T-helper 1 cell treated with Interleukin-12 subunit alpha and Interleukin-12 subunit beta and Interleukin-4 antibody, amounts not matched to agents 30 μg/mL and 1 μg/mL, for 36 hours (primary cell): Measurements from ENCODE around the gene QRFP.

Experiments used
- H3K27ac Mint-ChIP-seq: one replicate; pipeline ENCODE4 v1.8.0; 2021; ENCODE audit warnings: mild to moderate bottlenecking, mixed read lengths
- H3K27me3 Mint-ChIP-seq: one replicate; pipeline ENCODE4 v1.8.0; 2021; ENCODE audit warnings: low read depth, mixed read lengths
- H3K36me3 Mint-ChIP-seq: one replicate; pipeline ENCODE4 v1.8.0; 2021; ENCODE audit warnings: low read depth, mixed read lengths
- H3K4me1 Mint-ChIP-seq: one replicate; pipeline ENCODE4 v1.8.0; 2021; ENCODE audit warnings: low read depth, mixed read lengths
- H3K4me3 Mint-ChIP-seq: one replicate; pipeline ENCODE4 v1.8.0; 2021; ENCODE audit warnings: mild to moderate bottlenecking, moderate library complexity, mixed read lengths
- H3K9me3 Mint-ChIP-seq: one replicate; pipeline ENCODE4 v1.8.0; 2021; ENCODE audit warnings: mixed read lengths

The QRFP gene

DNA sequence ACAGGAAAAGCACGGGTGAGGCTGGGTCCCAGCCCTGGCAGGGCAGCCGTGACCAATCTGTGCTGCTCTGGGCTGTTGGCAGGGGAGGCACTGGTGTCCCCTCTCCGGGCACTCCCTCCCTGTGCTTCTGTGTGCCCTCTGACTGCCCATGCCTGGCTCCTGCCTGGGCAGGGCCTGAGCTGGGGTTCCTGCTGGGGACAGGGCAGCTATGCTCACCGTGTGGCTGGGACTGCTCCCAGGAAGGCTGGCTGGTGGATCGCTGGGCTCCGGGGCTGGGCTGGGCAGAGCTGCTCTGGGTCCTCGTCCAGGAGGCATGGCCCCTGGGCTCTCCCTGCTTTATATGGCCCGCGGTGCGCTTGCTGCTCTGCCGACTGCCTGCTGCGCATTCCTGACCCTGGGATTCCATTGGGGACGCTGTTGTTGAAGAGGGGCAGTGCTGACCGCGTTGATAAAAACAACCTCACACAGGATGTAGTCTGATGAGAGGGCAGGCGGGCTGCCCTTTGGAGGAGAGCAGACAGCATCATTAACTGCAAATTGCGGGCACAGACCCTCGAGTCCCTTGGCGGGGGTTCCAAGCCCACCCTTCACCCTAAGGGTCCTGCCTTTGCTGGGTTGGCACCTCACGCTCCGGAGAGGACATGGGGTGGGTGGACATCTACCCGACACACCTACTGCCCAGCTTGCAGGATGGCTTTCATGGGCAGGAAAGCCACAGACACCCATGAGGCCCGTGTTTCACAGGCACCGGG is 955 bp downstream of the QRFP start:
- H3K4me3 Mint-ChIP-seq, result no peak overlapping the region
- H3K9me3 Mint-ChIP-seq, result no peaks in the 10 kb centered on the region
- H3K27me3 Mint-ChIP-seq, result no peaks in the 10 kb centered on the region
- no peak overlapping the region for H3K27ac Mint-ChIP-seq
- no peaks in the 10 kb centered on the region for H3K4me1 Mint-ChIP-seq
- no peaks in the 10 kb centered on the region for H3K36me3 Mint-ChIP-seq

GRCh38 chr9:130895038-130895437 is 1.6 kb downstream of the QRFP start:
- Mint-ChIP-seq H3K4me3 (no peak overlapping the region), H3K4me1 (no peaks in the 10 kb centered on the region), H3K9me3 (no peaks in the 10 kb centered on the region), H3K27ac (no peak overlapping the region), H3K27me3 (no peaks in the 10 kb centered on the region), H3K36me3 (no peaks in the 10 kb centered on the region)

DNA sequence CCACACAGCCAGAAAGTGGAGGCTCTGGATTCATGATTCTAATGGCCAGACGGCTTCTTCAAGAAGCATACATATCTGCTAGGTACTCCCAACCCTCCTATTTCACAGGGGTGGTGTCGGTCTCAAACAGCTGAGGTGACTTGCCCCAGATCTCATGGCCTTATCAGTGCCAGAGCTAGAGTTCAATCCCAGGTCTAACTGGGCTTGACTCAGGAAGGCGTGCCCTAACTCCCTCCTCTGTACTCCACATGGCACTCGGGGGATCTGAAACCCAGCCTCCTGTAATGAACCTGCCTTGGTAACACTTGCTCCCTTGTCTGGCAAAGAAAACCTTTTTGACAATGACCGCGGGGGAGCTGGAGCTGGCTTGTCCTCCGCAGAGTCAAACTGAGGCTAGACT is 2.1 kb downstream of the QRFP start:
- no peaks in the 10 kb centered on the region for H3K36me3 Mint-ChIP-seq
- H3K4me3 Mint-ChIP-seq, result no peak overlapping the region
- no peak overlapping the region for H3K27ac Mint-ChIP-seq
- no peaks in the 10 kb centered on the region for H3K4me1 Mint-ChIP-seq
- no peaks in the 10 kb centered on the region for H3K9me3 Mint-ChIP-seq
- no peaks in the 10 kb centered on the region for H3K27me3 Mint-ChIP-seq

GRCh38 chr9:130893341-130894101 is 3.1 kb downstream of the QRFP start:
- Mint-ChIP-seq H3K4me1 (no peaks in the 10 kb centered on the region), H3K27ac (no peak overlapping the region), H3K9me3 (no peaks in the 10 kb centered on the region), H3K27me3 (no peaks in the 10 kb centered on the region), H3K4me3 (no peak overlapping the region), H3K36me3 (no peaks in the 10 kb centered on the region)

DNA sequence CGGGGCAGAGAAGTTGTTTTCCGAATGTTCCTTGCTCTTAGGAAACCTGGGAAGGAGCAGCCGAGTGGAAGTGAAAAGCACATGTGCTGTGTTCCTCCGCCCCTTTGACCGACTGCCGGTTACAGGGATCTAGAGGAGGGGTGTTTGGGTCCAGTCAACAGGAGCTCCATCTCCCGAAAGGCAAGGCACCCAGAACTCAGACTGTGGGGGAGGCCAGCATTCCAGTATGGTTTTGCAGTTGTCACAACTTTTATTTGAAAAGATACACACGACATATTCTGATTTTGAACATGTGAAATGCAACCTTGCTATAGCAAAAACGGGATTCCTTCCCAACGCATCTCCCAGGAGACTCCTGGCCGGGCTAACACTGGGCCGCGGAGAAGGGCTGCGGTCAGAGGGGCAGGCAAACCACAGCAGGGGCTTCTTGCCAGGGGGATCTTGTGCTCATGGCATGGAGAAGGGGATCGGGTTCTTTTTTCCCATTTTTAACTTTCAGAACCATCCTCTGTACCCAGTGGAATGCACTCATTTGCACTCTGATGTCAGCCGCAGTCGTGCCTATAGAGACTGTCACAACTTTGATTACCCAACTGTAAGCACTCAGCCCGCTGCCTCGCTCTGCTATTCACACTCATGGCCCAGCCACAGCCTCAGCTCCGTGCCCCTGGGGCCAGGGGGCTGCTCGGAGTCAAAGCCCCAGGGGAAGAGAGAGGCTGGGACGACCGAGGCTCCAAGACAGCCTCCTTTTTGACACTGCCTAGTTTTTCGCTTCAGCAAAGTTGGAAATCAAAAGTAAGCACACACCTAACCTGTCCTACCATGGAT is 3.9 kb downstream of the QRFP start:
- Mint-ChIP-seq H3K36me3 (no peaks in the 10 kb centered on the region), H3K4me1 (no peaks in the 10 kb centered on the region), H3K4me3 (no peak overlapping the region), H3K27me3 (no peaks in the 10 kb centered on the region), H3K9me3 (no peaks in the 10 kb centered on the region), H3K27ac (no peak overlapping the region)

DNA sequence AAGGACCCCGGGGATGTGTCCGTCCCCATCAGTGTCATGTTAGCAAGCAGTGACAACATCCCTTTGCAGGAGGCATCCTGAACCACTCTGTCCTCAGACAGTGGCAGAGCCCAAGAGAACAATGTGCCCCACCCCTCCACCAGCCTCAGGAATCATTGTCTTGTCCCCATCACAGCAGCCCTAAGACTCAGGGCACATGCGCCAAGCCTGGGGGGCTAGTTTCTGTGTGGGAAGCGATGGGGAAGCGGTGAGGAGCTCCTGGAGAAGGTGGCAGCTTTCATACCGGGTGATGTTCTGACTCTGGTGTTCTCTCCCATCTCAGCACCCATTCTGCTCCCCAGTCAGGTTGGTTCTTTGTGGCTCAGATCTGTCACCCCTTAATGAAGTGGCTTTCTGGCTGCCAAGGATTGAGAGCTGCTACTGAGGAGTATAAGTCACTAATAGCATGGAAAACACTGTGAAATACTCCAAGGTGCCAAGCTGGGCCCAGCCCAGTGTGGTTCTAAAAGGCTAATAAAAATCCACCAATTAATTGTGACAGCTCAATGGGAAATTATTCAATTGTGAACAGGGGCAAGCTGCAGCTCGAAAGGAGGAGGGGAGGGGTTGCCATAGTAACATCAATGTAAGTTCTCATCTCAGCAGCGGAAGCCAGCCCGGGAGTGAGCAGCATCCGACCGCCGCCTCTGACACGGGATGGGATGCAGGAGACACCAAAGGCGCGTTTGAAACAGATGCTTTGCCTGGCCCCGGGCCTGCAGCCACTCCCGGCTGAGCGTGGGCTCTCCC is 4.7 kb downstream of the QRFP start:
- H3K27ac Mint-ChIP-seq, result no peak overlapping the region
- H3K27me3 Mint-ChIP-seq, result no peaks in the 10 kb centered on the region
- H3K4me1 Mint-ChIP-seq, result no peaks in the 10 kb centered on the region
- no peaks in the 10 kb centered on the region for H3K9me3 Mint-ChIP-seq
- no peaks in the 10 kb centered on the region for H3K36me3 Mint-ChIP-seq
- no peak overlapping the region for H3K4me3 Mint-ChIP-seq

GRCh38 chr9:130890870-130891687 is 5.5 kb downstream of the QRFP start:
- no peaks in the 10 kb centered on the region for H3K9me3 Mint-ChIP-seq
- no peak overlapping the region for H3K4me3 Mint-ChIP-seq
- H3K27me3 Mint-ChIP-seq, result no peaks in the 10 kb centered on the region
- no peak overlapping the region for H3K27ac Mint-ChIP-seq
- no peaks in the 10 kb centered on the region for H3K36me3 Mint-ChIP-seq
- no peaks in the 10 kb centered on the region for H3K4me1 Mint-ChIP-seq

DNA sequence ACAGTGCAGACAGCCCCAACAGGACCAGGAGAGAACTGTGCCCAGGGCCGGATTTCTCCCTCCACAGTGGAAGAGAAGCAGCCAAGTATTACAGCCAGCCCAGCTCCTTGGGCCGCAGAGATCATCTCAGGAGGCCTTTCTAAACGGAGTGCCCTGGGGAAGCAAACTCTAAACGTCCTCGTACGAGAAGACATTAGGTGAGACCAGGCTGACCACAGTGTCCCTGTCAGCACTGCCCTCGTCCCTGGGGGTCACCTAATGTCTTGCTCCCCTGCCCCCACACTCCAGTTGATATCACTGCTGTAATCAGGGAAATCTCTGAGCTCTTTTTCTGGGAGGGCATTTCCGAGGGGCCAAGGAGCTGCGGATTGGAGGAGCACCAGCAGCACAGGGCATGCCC is 6.5 kb downstream of the QRFP start:
- Mint-ChIP-seq H3K4me3 (no peak overlapping the region), H3K36me3 (no peaks in the 10 kb centered on the region), H3K27me3 (no peaks in the 10 kb centered on the region), H3K27ac (no peak overlapping the region), H3K4me1 (no peaks in the 10 kb centered on the region), H3K9me3 (no peaks in the 10 kb centered on the region)

GRCh38 chr9:130888146-130888885 is 8.3 kb downstream of the QRFP start:
- H3K27me3 Mint-ChIP-seq, result no peaks in the 10 kb centered on the region
- no peak overlapping the region for H3K4me3 Mint-ChIP-seq
- H3K27ac Mint-ChIP-seq, result no peak overlapping the region

DNA sequence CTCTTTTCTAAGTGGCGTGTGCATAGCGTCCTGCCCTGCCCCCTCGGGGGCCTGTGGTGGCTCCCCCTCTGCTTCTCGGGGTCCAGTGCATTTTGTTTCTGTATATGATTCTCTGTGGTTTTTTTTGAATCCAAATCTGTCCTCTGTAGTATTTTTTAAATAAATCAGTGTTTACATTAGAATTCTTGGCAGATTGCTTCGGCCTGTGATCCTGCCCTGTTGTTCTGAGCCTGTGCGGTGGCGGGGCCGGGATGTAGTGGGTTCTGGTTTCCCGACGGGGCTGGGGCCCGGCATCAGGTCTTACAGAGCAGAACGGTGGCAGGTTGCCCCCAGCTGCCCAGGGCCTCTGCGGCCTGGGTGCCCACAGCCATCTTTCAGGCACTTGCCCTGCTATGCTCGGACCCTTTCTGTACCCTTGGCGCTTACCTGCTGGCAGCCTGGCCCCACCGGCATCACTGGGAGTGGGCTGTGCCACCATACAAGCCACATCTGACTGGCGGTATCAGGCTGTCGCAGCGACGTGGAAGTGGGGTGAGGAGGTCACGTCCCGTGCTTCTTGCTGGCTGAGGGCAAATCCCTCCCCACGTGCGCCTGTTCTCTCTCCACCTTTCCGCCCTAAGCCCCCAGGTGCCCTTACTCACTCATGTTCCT is 9.0 kb downstream of the QRFP start:
- H3K9me3 Mint-ChIP-seq, result no peaks in the 10 kb centered on the region
- H3K4me3 Mint-ChIP-seq, result no peak overlapping the region
- no peak overlapping the region for H3K27ac Mint-ChIP-seq
- peaks cover 1% of the 10 kb centered on the region for H3K36me3 Mint-ChIP-seq
- no peaks in the 10 kb centered on the region for H3K27me3 Mint-ChIP-seq
- no peaks in the 10 kb centered on the region for H3K4me1 Mint-ChIP-seq

More at GRCh38 chr9:130888146-130888885, 8.3 kb downstream of the QRFP start:
- Mint-ChIP-seq H3K4me1 (no peaks in the 10 kb centered on the region), H3K9me3 (no peaks in the 10 kb centered on the region), H3K36me3 (peaks cover 1% of the 10 kb centered on the region)

DNA sequence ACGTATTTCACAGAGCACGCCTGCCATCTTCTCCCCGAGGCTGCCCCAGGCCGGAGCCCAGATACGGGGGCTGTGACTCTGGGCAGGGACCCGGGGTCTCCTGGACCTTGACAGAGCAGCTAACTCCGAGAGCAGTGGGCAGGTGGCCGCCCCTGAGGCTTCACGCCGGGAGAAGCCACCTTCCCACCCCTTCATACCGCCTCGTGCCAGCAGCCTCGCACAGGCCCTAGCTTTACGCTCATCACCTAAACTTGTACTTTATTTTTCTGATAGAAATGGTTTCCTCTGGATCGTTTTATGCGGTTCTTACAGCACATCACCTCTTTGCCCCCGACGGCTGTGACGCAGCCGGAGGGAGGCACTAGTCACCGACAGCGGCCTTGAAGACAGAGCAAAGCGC is 9.6 kb downstream of the QRFP start:
- Mint-ChIP-seq H3K27ac (no peak overlapping the region), H3K9me3 (no peaks in the 10 kb centered on the region), H3K36me3 (peaks cover 1% of the 10 kb centered on the region)

DNA sequence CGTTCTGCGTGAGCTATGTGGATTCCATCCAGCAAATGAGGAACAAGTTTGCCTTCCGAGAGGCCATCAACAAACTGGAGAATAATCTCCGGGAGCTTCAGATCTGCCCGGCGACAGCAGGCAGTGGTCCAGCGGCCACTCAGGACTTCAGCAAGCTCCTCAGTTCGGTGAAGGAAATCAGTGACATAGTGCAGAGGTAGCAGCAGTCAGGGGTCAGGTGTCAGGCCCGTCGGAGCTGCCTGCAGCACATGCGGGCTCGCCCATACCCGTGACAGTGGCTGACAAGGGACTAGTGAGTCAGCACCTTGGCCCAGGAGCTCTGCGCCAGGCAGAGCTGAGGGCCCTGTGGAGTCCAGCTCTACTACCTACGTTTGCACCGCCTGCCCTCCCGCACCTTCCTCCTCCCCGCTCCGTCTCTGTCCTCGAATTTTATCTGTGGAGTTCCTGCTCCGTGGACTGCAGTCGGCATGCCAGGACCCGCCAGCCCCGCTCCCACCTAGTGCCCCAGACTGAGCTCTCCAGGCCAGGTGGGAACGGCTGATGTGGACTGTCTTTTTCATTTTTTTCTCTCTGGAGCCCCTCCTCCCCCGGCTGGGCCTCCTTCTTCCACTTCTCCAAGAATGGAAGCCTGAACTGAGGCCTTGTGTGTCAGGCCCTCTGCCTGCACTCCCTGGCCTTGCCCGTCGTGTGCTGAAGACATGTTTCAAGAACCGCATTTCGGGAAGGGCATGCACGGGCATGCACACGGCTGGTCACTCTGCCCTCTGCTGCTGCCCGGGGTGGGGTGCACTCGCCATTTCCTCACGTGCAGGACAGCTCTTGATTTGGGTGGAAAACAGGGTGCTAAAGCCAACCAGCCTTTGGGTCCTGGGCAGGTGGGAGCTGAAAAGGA is 10.9 kb downstream of the QRFP start:
- H3K27ac Mint-ChIP-seq, result no peak overlapping the region
- no peak overlapping the region for H3K4me3 Mint-ChIP-seq
- H3K27me3 Mint-ChIP-seq, result no peaks in the 10 kb centered on the region

More for the DNA sequence above, 9.6 kb downstream of the QRFP start:
- H3K4me3 Mint-ChIP-seq, result no peak overlapping the region
- no peaks in the 10 kb centered on the region for H3K27me3 Mint-ChIP-seq
- no peaks in the 10 kb centered on the region for H3K4me1 Mint-ChIP-seq

More for the DNA sequence above, 10.9 kb downstream of the QRFP start:
- Mint-ChIP-seq H3K36me3 (peaks cover 7% of the 10 kb centered on the region), H3K4me1 (no peaks in the 10 kb centered on the region), H3K9me3 (no peaks in the 10 kb centered on the region)
